SK-MEL-5 (cell line): ENCODE measurements around the gene TAGLN. TPM values are rescaled to one million over a fixed set of nuclear protein-coding genes. Genes with fewer than 3 reads are reported as not detected.

Source experiments
- DNase-seq: peaks from one replicate; pipeline ENCODE4 v3.0.0-alpha.2; 2016; ENCODE audit warnings: low read depth, low spot score
- in situ Hi-C: cut with HindIII; loops from 2 replicates; pipeline ENCODE4 v1.10.0; 2016; ENCODE audit warnings: low sequenced_read_pairs, high pct_unique_total_duplicates, low pct_unique_long_range_greater_than_20kb
- total RNA-seq: library from RNA; depleted of rRNA; stranded (reverse); fragments of >200 nt; shearing (Covaris generic); gene quantifications from 2 replicates; pipeline ENCODE4 v1.2.3, GENCODE V29; 2014

Gene TAGLN
- total RNA-seq, 1 experiment from 2014 or later = 0.50 TPM

DNA sequence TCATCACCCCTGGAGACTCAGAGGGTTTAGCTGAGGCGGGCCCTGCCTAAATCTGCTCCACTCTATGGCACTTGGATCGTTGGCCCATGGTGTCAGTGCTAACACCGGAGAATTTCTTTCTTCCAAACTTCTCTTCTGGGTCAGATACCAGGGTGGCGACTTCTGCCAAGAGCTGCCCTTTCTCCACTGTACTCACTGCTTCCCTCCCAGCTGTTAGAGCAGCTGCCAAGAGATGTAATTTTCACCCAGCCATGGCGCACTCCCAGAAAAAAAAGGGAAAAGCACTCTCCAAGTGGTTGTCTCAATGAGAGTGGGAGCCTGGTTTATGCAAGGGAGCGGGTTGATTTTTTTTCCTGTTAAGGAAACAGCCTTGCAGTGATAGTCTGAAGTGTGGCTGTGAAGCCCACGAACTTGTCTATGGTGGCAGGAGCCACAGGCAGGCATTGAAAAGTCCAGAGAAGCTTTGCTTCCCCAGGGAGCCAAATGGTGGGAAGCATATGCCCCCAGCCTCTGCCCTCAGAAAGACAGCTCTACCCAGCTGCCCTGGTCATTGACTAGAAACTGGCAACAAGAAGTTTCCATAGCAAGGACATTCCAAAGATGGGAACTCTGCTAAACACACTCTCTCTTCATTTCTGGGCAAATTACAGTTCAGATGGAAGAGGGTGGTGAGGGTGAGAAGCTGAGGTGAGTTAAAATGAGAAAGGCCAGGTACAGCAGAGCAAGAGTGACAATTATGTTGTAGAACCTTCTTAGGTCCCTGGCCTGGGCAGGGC, 22.0 kb downstream of the TAGLN start:
- in situ Hi-C loops = no loop called here

DNA sequence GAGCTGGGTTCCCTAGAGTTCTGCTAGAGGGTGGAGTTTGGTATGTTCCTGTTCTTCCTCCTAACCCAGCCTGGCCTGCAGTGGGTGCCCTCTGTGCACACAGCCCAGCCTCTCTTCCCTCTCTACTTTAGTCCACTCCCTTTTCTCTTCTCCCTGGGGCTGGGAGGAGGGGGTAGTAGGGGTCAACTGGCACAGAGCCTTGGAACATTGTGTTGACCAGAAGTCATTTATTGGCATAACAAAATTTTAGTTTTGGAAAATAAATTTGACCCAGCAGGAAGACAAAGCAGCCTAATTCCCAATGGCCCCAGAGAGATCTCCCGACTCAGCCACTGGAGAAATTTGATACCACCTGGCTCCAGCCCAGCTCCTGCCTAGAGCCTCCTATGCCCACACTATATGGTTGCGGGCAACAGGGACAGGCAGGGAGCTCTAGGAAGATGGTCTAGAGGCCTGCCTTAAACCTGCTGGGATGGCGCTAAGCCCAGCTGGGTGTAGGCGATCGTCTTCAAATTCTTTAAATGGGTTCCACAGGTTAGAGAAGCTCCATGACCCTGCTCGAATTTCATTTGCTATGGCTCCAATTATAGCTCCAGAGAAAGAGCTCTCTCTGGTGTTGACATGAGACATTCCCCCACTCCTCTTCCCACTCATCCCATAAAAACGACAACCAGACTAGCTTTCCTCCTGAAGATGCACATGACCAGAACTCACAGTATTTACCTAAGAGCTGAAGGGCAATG, 22.8 kb downstream of the TAGLN start:
- in situ Hi-C loops = no loop called here

More for the DNA sequence above, 22.0 kb downstream of the TAGLN start:
- no peak for DNase-seq

DNA sequence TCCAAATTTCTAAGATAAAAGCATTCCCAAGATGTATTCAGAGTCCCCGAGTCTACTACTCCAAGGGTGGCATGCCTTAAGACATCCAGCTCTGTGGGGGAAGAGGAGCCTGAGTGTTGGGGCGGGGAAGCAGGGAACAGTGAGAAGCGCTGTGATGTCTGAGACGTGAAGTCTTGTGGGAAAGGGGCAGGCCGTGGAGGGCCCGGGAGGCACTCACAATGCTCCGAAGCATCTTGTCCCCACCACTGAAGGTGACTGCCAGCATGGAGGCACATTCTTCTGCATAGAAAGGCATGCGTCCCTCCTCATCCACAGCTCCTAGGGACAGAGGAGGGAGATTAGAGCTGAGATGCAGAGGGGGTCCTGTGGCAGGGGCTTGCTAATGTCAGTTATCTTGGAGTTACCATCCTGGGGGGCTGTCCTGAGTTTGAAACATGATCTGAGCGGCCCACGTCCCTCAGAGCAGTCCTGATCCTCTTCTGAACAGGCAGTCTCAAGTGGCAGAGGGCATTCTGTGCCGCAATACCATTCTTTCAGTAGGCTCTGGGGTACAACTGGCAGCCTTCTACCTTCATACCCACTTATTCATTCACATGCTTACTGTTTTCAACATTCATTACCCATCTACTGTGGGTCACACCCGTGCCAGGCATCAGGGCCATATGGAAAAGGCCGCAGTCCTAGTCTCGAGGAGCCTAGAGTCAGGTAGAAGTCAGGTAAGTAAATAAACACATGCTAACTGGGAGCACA, 24.0 kb downstream of the TAGLN start:
- in situ Hi-C loops = no loop called here

More for the DNA sequence above, 22.8 kb downstream of the TAGLN start:
- DNase-seq = no peak

DNA sequence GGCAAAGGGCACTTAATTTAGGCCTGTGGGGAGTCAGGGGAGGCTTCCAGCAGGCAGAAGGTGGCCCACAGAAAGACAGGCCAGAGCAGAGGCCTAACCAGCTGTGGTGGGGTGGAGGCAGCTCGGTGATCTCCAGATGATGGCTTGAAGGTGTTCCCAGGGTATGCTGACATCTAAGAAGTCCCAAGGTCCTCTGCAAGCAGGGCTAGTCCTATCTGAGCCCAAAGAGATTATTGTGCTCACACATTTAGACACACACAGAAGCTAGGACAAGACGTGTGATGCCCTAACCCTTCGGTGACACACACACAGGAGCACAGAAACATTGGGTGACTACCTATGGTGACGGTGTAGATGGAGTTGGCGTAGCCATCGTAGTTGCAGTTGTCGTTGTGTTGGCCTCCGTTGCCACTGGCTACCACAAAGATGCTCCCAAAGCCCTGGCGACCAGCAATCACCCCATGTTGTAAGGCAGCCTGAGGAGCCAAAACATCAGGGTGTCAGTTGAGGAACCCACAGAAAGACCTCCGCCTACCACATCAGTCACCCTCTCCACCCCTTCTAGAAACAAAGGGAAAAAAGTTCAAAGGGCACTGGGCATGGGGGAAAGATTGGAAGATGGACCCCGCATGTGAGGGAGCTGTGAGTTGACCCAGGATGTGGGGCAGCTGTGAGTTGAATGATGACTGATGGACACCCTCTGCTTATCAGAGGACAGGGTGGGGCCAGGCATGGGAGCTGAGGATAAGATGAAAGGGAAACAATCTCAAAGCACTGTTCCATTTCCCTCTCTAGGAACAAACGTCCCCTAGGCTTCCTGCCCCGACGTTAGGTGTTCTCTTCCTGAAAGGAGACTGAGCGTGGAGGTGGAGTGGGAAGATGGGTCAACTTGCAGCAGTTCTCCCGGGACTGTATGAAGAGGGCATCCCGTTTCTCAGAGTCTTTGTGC, 24.8 kb downstream of the TAGLN start:
- in situ Hi-C loops = no loop called here
- DNase-seq = no peak

More for the DNA sequence above, 24.0 kb downstream of the TAGLN start:
- no peak for DNase-seq

DNA sequence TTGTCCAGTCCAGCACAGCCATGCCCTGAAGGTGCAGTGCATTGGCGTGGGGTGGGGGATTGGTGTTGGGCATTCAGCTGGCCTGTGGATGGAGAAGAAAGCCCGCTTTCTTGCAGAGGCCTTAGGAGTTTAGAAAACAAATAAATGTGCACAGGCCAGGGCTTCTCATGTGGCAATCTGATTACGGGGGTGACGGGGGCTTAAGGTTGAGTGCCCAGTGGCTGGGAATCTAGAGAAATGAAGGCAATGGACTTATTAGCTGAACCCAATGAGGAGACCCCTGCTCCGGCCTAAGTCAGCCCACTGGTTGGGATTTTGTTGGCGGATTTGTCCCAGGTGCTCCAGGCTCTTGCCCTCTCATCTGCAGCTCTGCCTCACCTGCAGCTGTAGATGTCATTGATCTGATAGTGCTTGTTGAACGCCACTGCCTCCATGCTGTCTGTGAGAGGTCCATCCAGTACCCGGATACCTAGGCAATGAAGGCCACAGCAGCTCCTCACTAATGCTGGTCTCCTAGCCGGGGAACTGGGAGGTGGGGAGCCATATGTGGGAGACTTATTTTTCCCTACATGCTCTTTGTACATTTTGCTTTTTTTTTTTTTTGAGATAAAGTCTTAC, 26.5 kb downstream of the TAGLN start:
- no peak for DNase-seq
- in situ Hi-C loops = no loop called here

DNA sequence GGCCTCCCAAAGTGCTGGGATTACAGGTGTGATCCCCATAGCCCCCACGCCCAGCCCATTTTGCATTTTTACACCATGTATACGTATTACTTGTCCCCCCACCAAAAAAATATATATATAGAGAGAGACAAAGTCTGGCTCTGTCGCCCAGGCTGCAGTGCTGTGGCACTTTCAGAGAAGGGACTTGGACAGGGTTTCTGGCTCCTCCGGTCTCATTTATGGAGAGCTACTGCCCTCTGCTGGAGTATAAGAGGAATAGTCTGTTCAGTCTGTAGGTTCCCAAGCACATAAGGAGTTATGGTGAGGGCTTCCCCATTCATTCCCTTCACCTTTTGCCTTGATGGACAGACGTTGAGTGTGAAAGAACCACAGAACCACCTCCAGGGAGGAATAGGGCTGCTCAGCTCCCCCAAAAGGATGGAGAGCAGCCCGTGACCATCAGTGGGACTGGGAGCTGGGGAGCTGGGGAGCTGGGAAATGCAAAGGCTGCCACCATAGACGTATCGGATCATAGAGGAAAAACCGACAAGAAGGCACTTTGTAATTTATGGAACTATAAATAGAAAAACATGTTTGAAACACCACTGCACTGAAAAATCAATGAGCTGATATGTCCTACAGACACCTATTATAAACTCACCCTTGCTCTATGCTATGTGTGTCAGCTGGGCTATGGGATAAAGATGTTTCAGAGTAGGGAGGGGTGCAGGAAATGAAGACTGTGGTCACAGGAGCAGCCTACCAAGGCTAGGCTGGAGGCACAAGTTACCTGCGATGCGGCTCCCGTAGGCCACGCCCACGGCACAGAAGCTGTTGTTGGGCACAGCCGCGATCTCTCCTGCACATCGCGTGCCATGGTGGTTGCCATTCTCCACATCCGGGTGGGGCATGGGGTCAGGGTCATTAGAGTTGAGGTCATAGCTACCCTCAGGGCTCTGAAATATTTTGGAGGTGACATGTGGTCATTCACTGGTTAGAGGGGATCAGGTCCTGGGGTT, 27.5 kb downstream of the TAGLN start:
- in situ Hi-C loops = no loop called here
- peak; percentile 76 for DNase-seq

DNA sequence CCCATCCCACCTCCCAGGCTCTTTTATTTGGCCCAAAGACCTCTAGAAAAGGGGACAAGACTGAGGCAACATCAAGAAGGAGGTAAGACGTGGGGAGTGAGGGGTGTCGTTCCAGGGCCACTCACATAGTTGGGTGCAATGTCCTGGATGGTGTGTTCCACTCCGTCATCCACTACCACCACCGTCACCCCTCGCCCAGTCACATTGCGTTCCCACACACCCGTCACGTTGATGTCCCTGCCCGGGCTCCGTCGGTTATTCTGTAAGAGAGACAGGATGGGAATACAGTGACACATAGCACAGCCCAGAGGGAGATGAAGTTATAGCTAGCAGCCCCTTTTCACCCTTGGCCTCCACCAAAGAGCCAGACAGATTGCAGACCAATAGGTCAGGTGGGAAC, 28.9 kb downstream of the TAGLN start:
- DNase-seq = no peak
- in situ Hi-C loops = no loop called here

DNA sequence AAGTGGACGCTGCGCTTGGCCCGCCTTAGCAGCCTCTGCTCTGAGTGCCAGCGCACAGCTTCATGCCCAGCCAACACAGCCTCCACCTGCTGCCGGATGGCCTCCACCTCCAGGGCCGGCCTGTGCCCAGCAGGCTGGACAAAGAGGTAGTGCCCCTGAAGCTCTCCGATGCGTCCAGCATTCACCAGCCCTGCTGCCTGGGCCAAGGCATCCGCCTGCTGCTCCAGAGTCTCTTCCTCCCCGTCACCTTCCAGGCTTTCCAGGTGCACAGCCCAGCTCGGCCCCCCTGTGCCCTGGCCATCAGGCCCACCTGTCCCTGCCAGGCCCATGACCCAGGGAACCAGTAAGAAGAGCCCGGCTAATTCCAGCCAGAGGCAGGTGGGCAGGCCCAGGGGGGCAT, 30.2 kb downstream of the TAGLN start:
- DNase-seq = no peak
- in situ Hi-C loops = no loop called here

DNA sequence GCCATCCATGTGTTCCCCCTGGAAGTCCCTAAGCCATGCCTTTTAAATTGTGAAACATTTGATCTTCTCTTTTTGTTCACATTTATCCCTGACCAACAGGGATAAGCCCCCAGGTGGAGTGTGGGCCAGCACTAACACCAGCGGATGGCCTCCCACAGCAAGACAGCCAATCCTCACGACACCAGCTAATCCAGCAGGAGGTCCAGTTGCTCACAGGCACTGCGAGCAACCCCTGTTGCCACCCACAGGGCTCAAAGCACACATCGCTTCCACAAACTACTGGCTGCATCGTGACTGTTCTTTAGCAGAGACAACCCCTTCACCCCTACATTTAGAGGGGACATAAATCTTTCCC, 30.7 kb downstream of the TAGLN start:
- in situ Hi-C loops = no loop called here
- DNase-seq = no peak

DNA sequence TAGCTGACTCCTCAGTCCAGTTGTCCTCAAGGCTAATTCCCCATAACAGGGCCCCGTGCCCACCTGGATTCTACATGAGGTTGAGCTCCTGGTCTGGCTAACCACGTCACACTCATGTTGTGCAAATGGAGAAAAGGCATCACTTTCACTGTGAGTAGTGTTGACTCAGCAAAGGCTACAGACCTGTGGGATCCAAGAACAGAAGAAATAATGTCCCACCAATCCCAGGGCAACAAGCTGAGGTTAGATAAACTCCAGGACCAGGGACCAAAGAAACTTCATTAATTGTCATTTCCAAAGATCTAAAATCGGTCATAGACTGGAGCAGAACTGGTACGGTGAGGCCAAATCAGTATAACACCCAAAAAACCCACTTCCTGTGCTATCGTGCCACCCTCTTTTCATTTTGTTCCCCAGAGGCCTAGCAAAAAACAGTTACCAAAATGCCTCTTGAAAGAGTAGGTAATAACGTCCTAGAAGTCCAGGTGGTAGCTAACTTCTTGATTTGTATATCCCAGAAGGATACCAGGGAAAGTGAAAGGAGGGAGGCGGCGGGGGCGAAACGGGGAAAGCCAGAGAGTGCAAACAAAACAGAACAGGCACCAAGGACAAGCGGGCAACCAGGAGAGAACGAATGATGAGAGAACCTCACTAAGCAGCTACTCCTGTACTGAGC, 31.3 kb downstream of the TAGLN start:
- no peak for DNase-seq
- in situ Hi-C loops = no loop called here

DNA sequence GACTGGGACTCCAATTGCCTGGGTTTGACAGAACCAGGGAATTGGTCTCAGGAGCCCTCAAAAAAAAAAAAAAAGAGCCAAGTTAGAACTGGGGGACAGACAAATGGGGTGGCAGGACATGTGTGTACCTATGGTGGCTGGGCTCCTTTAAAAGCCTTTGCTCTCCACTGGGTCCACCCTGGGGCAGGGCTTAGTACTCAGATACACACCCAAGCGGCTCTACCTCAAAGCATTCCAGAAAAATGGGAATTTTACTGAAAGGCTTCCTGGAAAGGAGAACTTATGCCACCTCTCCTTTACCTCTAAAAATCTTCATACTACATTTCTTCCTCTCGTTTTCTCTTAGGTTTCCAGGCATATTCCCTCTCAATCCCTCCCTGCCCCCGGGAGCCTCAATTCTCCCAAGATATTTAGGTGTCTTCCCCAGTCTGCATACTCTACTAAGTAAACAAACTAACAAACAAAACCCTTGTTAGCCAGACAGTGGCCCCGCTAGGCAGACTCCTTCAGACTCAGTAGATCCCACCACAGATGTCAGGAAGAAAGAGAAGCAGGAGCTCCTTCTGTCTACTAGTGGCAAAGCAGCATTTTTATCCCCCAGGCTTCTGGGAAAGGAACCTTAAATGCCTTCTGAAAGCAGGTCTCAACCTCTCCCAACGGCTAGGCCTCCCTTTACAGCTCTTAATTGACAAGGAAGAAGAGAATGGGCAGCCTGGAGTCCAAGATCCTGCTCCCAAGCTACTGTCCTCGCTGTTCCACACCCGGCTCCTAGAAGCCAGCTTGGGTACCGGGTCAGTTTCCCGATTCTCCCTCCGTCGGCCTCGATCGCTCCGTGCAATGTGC, 32.0 kb downstream of the TAGLN start:
- no peak for DNase-seq
- in situ Hi-C loops = no loop called here

DNA sequence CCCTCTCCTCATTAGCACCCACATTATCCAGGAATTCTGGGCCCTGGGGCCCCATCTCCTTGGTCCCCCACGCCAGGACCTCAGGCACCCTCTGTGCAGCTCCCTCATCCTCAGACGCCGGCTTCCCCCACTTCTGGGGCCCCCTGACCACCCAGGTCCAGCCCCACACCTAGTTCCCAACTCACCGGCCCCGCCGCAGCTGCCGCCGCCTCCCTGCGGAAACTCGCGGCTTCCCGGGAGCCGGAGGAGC, 32.6 kb downstream of the TAGLN start, which contains the start of gene PCSK7:
TSS of gene PCSK7 (minus strand) at position 232 of the 250 bp plus-strand sequence. CDS start 2,229 bp downstream, outside the sequence.
- in situ Hi-C loops = no loop called here

DNA sequence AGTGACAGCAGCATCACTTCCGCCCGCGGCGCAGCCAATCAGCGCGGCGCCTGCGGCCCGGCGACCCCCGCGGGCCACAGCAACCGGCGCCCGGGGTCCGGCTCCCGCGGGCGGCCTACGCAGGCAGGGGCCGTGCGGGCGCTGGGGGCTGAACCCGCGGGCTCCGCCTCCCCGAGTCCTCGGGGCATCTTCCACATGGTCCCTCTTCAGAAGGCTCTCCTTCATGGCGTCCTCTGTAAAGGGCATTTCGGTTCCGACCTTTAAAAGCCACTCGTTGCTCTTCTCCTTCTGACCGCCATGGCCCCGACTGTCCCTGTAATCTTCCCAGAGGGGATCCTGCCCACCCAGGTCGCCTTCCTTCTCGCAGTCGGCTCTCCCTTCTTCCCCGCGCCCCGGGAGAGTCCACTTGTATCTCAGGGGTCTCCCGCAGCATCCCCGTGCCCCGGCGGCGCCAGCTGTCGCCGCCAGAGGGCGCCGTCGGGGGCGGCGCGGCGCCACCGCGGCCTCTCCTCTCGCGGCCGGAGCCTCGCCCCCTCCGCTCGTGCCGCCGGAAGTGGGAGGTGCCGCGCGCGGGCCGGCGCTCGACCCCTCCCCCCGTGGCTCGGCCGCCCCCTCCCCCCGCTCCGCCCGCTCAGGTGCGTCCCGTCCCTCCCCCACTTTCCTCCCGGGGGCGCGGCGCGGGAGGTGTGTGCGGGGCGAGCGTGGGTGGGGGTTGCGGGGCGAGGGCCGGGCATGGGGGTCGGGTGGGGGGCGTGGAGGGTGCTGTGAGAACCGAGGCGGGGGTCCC, 33.1 kb downstream of the TAGLN start, which contains the start of gene RNF214:
TSS of gene RNF214 (plus strand) at position 580 of the 787 bp plus-strand sequence. CDS start 1,602 bp downstream, outside the sequence.
- in situ Hi-C loops = no loop called here
- DNase-seq = peak; percentile 65

More for the DNA sequence above, 32.6 kb downstream of the TAGLN start, which contains the start of gene PCSK7:
- DNase-seq = no peak

DNA sequence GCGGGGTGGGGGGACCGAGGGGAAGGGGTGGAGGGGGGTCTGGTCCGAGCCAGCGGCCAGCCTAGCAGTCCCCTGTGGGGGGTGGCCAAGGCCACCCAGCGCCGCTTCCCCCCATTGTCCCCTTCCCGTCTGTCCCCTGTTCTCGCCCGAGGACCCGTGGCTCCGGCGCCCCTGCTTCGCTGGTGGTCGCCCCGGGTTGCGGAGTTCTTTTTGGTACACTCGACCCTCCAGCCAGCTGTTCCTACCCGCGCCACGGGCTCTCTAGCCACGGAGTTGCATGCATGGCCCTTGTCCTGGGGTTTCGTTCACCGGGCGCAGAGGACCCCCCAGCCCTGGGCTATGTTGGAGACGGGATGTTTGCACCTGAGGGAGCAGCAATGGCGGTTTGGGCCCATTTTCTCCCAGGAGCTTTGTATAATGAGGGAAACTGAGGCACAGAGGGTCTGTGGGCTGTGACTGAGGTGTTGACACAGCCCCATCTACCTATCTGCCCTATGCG, 33.8 kb downstream of the TAGLN start:
- DNase-seq = no peak

More for the DNA sequence above, 33.8 kb downstream of the TAGLN start:
- in situ Hi-C loops = no loop called here
